ENCODE measurements around the gene DFFB.

DNA sequence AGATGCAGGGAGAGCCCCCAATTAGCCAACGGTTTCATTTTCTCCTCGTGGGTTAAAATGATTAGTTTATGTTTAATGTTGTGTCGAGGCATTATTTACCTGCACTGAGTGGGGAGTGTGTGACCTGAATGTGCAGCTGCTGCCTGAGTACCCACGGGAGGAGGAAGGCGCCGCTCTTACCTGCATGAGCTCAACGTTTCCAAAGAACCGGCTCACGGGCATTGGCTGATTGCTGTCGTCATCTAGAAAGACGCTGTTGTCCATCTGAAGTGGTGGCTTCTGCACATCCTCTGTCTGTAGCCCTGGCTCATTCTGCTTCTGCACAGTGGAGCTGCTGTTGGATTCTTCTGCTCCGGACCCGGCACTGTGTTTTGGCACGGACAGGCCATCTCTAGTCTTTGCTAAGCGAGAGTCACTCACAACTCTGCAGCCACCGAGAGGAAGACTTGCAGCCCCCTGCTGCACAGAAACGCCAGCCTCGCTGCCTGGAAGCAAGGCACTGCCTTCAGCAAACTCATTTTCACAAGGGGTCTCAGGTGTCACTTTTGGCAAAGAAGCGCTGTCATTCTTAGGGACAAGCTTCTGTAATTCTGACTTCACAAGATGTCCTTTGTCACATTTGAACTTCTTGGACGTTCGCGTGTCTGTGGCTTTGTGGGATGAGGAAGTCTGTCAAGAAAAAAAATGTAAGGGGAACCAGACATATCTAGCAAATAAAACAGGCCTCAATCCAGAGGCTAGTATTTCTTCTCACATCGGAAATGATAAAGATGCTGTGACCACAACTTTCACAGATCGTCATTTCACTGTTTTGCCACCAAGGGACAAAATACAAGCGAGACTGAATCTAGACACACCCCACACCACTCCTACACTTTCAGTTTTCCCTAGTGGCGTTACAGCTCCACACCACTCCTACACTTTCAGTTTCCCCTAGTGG is 33.4 kb downstream of the DFFB start:
- TF ChIP-seq E2F5 (CRISPR knock-in tag; IDR thresholded peaks at IDR 0.05), result no peak
- no peak for TF ChIP-seq CTCF (IDR thresholded peaks at IDR 0.05 in 2 of 3, conservative IDR thresholded peaks at IDR 0.05 in 1 of 3; ENCODE audit: insufficient read depth in 2 of 3, low read depth in 1 of 3, low read length in 3 of 3)
- TF ChIP-seq HDAC3 (IDR thresholded peaks at IDR 0.05; ENCODE audit: borderline replicate concordance, partially characterized antibody), result no peak

Data from K562 (cell line).